AG04449 (cell line): Measurements from ENCODE around the gene ASXL1.

Experiments
- CTCF ChIA-PET: fragments of 350-600 bp; formaldehyde crosslinking; extraction: SDS; loops from one replicate; lab custom pipeline; 2021; ENCODE audit warnings: antibody characterized with exemption; lab: Yijun Ruan, JAX
- POLR2A ChIA-PET: fragments of 400-600, 350-600 bp; formaldehyde crosslinking; extraction: SDS; loops from one replicate; lab custom pipeline; 2020; ENCODE audit warnings: antibody characterized with exemption, inconsistent platforms; lab: Yijun Ruan, JAX
- DNase-seq: peaks from one replicate; pipeline ENCODE4 v3.0.0-alpha.2; 2010; ENCODE audit warnings: low read depth, low spot score
- H3K4me3 ChIP-seq: 2 replicates; pipeline ENCODE4 v1.5.1; 2011; ENCODE audit warnings: low read depth, mild to moderate bottlenecking, control low read depth, low read length
- CTCF ChIP-seq: IDR thresholded peaks from one replicate; pipeline ENCODE4 v1.5.1; 2011; ENCODE audit warnings: mild to moderate bottlenecking, moderate library complexity, low read length, control low read depth, inconsistent platforms; ENCODE audit not compliant: insufficient read depth; ENCODE audit errors: missing control alignments

ASXL1 gene

GRCh38 chr20:32474967-32475811 lies 117.1 kb downstream of the ASXL1 start:
- CTCF ChIA-PET, result interaction anchor here (1.6 to 6.7 kb wide), 3 partner anchors 10 to 178 kb away, joined by 6 to 37 read pairs (median 7); no protein-coding TSS in a partner anchor
- POLR2A ChIA-PET, result interaction anchor here (0.5 to 1.3 kb wide), 6 partner anchors 8 to 171 kb away, joined by 3 to 5 read pairs (median 4); partner anchors contain the start of gene ASXL1
- DNase-seq, result peak; percentile 62
- H3K4me3 ChIP-seq, result peak overlapping the region; percentile 50
- peak; percentile 36 for TF ChIP-seq CTCF

GRCh38 chr20:32476684-32477593 lies 118.8 kb downstream of the ASXL1 start:
- no peak for TF ChIP-seq CTCF
- ChIA-PET POLR2A (no interaction called here), CTCF (interaction anchor here (0.7 to 6.7 kb wide), 2 partner anchors 8 to 20 kb away, joined by 3 to 37 read pairs; no protein-coding TSS in a partner anchor)
- H3K4me3 ChIP-seq, result no peak overlapping the region
- no peak for DNase-seq

- TF ChIP-seq CTCF, result no peak
- POLR2A ChIA-PET, result no interaction called here
- CTCF ChIA-PET, result interaction anchor here (0.7 kb wide), 1 partner anchor 8 kb away, joined by 3 read pairs; no protein-coding TSS in a partner anchor
- DNase-seq, result no peak
- H3K4me3 ChIP-seq, result no peak overlapping the region
Measured at GRCh38 chr20:32477594-32478512, 119.7 kb downstream of the ASXL1 start.

- CTCF ChIA-PET, result no interaction called here
Measured at GRCh38 chr20:32478576-32478975, 120.4 kb downstream of the ASXL1 start.

GRCh38 chr20:32479012-32479411 lies 120.9 kb downstream of the ASXL1 start:
- H3K4me3 ChIP-seq, result no peak overlapping the region
- POLR2A ChIA-PET, result no interaction called here
- CTCF ChIA-PET, result no interaction called here
- TF ChIP-seq CTCF, result no peak
- DNase-seq, result no peak

More at GRCh38 chr20:32478576-32478975, 120.4 kb downstream of the ASXL1 start:
- POLR2A ChIA-PET, result no interaction called here
- TF ChIP-seq CTCF, result no peak
- DNase-seq, result no peak
- no peak overlapping the region for H3K4me3 ChIP-seq
